Measurements from ENCODE around the gene CAV1.

Gene CAV1

GRCh38 chr7:116510795-116511194, 14.0 kb upstream of the CAV1 start:
- H3K9ac ChIP-seq (ENCODE audit: low read length) = no peak overlapping the region
- no peaks in the 10 kb centered on the region for H3K9me3 ChIP-seq (ENCODE audit: control insufficient read depth, low read length)
- no peaks in the 10 kb centered on the region for H3K4me1 ChIP-seq (ENCODE audit: control insufficient read depth, insufficient read depth, low read length)
- no peak overlapping the region for H3K4me3 ChIP-seq (ENCODE audit: low read length)
- H3K36me3 ChIP-seq (ENCODE audit: control insufficient read depth, insufficient read depth, low read length) = no peaks in the 10 kb centered on the region
- peaks cover 11% of the 10 kb centered on the region for H3K27me3 ChIP-seq (ENCODE audit: control insufficient read depth, insufficient read depth, low read length)

DNA sequence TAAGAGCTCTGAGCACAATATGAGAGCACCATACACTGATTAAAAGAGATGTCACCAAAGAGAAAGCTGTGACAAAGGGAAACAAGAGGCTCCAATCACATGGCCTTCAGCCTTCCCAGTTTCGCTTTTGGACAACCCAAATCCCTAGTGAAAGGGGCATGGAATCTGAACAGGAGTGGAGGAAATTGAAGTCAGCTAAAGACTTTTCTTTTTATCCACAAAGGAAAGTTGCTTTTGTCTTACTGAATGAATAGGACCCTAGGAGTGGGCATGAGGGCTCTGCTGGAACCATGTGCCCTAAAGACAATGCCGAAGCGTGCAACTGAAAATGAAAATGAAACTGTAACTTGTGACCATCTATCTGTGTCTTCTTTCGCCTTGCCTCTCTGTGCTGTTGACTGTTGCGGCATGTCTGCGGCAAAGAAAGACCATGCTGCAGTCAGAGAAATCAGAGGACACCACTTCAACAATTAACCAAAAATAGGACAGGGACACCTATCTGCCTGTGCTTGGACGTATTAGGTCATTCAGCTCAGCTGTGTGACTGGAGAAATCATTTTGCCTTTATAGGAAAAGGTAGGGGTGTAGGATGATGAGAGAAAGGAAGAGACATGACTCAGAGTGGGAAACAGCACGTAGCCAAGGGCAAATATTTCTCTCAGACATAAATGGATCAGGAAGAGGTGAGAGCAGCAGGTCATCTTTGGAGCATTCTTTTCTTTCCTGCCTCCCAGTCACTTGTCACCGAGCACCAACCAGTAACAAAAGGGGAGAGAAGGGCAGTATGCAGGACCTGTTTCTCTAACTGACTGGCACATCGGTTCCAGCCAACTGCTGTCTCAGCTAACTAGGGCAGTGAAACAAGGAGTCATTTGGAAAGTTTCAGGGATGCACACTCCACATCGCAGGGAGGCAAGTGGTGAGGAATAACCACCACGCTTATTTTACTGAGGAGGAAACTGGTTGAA, 13.0 kb upstream of the CAV1 start:
- Histone ChIP-seq H3K27me3 (ENCODE audit: control insufficient read depth, insufficient read depth, low read length) (peaks cover 11% of the 10 kb centered on the region), H3K4me3 (ENCODE audit: low read length) (peak overlapping the region; percentile 20), H3K36me3 (ENCODE audit: control insufficient read depth, insufficient read depth, low read length) (no peaks in the 10 kb centered on the region), H3K9ac (ENCODE audit: low read length) (no peak overlapping the region), H3K9me3 (ENCODE audit: control insufficient read depth, low read length) (no peaks in the 10 kb centered on the region), H3K4me1 (ENCODE audit: control insufficient read depth, insufficient read depth, low read length) (no peaks in the 10 kb centered on the region)

DNA sequence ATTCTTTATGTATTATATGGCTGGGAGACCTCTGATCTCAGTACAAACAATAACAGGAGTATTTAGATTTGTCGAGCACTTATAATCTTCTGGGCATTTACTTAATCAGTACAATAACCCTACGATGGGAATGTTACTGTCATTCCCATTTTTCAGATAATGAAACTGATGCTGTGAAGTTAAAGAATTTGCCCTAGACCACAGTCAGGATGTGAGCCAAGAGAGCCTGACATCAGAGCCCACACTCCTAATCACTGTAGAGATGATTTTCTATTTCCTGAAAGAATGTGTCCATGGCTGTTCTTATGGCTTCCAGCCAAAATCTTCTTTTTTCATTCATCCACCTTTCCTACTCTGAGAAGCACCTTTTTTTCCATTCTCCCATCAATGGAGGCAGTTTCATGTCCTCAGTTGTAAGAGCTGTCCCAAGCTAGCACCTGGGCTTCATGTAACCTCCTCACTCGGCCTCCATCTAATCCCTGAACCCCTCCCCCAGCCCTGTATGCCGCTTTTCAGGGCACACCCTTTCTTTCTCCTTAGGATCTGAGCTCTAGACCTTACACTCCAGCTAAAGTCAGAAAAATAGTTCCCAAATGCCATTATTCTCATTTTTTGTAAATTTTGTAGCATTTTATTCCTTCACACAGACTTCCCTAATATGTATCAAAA, 12.2 kb upstream of the CAV1 start:
- Histone ChIP-seq H3K27me3 (ENCODE audit: control insufficient read depth, insufficient read depth, low read length) (peaks cover 11% of the 10 kb centered on the region), H3K9me3 (ENCODE audit: control insufficient read depth, low read length) (no peaks in the 10 kb centered on the region), H3K36me3 (ENCODE audit: control insufficient read depth, insufficient read depth, low read length) (no peaks in the 10 kb centered on the region), H3K4me3 (ENCODE audit: low read length) (no peak overlapping the region), H3K4me1 (ENCODE audit: control insufficient read depth, insufficient read depth, low read length) (no peaks in the 10 kb centered on the region), H3K9ac (ENCODE audit: low read length) (no peak overlapping the region)

DNA sequence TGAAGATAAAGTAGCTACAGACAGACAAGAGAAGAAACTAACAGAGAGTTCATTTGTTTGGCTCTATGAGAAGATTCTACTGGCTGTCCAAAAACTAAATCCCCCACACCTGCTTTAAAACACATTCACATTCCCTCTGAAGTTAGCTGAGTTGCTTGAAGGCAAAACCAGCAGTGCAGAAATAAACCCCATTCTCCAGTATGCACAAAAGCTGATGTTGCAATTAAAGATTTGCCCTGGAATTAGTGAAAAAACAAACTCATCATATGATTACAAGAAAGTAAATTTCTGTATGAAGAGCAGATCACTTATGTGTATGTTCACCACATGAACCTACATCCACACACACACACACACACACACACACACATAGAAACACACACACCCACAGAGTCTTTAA, 9.3 kb upstream of the CAV1 start:
- Histone ChIP-seq H3K9me3 (ENCODE audit: control insufficient read depth, low read length) (no peaks in the 10 kb centered on the region), H3K36me3 (ENCODE audit: control insufficient read depth, insufficient read depth, low read length) (no peaks in the 10 kb centered on the region), H3K4me1 (ENCODE audit: control insufficient read depth, insufficient read depth, low read length) (no peaks in the 10 kb centered on the region), H3K9ac (ENCODE audit: low read length) (no peak overlapping the region), H3K4me3 (ENCODE audit: low read length) (no peak overlapping the region), H3K27me3 (ENCODE audit: control insufficient read depth, insufficient read depth, low read length) (peaks cover 11% of the 10 kb centered on the region)

DNA sequence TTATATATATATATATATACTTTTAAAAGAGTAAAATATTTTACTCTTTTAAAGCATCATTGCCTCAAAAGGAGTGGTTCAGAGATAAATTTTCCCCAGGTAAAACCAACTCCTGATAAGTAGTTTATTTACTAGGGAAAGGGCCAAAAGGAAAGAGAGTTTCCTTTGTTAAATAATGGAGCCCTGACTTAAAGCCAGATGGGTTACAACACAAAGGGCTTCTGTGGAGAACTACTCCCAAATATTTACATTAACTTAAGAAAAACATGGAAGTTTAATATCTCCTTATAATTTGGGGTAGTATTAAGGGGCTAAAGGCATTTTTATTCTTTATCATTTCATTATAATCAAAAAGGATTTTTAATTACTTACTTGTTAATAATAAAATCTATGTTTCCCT, 8.5 kb upstream of the CAV1 start:
- Histone ChIP-seq H3K9me3 (ENCODE audit: control insufficient read depth, low read length) (no peaks in the 10 kb centered on the region), H3K4me1 (ENCODE audit: control insufficient read depth, insufficient read depth, low read length) (no peaks in the 10 kb centered on the region), H3K27me3 (ENCODE audit: control insufficient read depth, insufficient read depth, low read length) (peaks cover 11% of the 10 kb centered on the region), H3K36me3 (ENCODE audit: control insufficient read depth, insufficient read depth, low read length) (no peaks in the 10 kb centered on the region), H3K4me3 (ENCODE audit: low read length) (no peak overlapping the region), H3K9ac (ENCODE audit: low read length) (no peak overlapping the region)

DNA sequence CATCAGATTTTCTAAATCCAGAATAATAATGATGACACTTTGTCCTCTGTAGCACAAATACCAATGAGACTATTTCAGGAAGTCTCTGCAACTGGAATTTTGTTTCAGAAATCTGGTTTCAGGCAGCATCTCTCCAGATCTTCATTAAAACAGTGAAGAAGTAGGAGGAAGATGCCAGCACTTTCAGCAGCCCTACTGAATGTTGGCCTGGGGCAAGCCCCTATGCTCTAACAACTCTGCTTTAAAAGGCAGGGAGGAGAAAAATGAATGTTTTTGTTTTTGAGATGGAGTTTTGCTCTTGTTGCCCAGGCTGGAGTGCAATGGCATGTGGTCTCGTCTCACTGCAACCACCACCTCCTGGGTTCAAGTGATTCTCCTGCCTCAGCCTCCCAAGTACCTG, 7.2 kb upstream of the CAV1 start:
- Histone ChIP-seq H3K9me3 (ENCODE audit: control insufficient read depth, low read length) (no peaks in the 10 kb centered on the region), H3K27me3 (ENCODE audit: control insufficient read depth, insufficient read depth, low read length) (peaks cover 9% of the 10 kb centered on the region), H3K4me1 (ENCODE audit: control insufficient read depth, insufficient read depth, low read length) (no peaks in the 10 kb centered on the region), H3K4me3 (ENCODE audit: low read length) (no peak overlapping the region), H3K9ac (ENCODE audit: low read length) (no peak overlapping the region), H3K36me3 (ENCODE audit: control insufficient read depth, insufficient read depth, low read length) (no peaks in the 10 kb centered on the region)

DNA sequence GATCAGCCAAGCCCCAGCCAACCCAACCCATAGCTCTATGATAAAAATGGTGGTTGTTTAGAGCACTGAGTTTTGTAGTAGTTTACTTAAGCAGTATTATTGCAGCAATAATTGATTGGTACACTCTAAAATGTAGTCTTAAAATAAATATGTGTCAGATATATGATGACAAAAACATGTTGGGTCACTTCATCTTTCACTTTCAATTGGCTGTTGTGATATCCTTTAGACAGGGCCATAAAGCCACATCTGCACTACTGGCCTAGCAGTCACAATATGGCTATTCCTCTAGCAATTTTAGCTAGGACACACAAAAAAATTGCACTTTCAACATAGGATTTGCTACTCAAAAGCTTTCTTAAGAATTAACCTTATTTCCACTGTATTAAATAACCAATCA, 5.9 kb upstream of the CAV1 start:
- H3K9ac ChIP-seq (ENCODE audit: low read length) = no peak overlapping the region
- no peaks in the 10 kb centered on the region for H3K36me3 ChIP-seq (ENCODE audit: control insufficient read depth, insufficient read depth, low read length)
- H3K4me3 ChIP-seq (ENCODE audit: low read length) = no peak overlapping the region
- no peaks in the 10 kb centered on the region for H3K9me3 ChIP-seq (ENCODE audit: control insufficient read depth, low read length)
- no peaks in the 10 kb centered on the region for H3K4me1 ChIP-seq (ENCODE audit: control insufficient read depth, insufficient read depth, low read length)
- peaks cover 6% of the 10 kb centered on the region for H3K27me3 ChIP-seq (ENCODE audit: control insufficient read depth, insufficient read depth, low read length)

GRCh38 chr7:116521046-116521664, 3.7 kb upstream of the CAV1 start:
- Histone ChIP-seq H3K27me3 (ENCODE audit: control insufficient read depth, insufficient read depth, low read length) (peaks cover 17% of the 10 kb centered on the region), H3K9ac (ENCODE audit: low read length) (no peak overlapping the region), H3K9me3 (ENCODE audit: control insufficient read depth, low read length) (no peaks in the 10 kb centered on the region), H3K4me1 (ENCODE audit: control insufficient read depth, insufficient read depth, low read length) (peaks cover 11% of the 10 kb centered on the region), H3K36me3 (ENCODE audit: control insufficient read depth, insufficient read depth, low read length) (no peaks in the 10 kb centered on the region), H3K4me3 (ENCODE audit: low read length) (no peak overlapping the region)

DNA sequence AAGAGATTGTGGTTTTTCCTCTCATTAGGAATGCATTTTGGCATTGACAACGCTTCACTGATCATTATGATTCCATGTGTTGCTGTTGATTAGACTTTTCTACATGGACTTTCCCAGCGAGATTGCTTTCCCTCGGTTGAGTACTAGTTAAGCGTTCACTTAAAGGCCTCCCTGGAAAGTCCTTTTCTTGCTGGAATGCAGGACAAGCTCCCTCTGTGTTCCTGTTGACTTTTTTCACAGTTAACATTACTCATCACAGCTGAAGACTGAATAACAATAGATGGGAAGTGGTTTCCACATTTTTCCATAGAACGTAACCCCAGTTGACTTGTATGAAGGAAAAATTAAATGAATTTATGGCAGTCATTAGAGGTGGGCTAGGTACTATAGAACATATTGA, 2.6 kb upstream of the CAV1 start:
- Histone ChIP-seq H3K36me3 (ENCODE audit: control insufficient read depth, insufficient read depth, low read length) (no peaks in the 10 kb centered on the region), H3K4me1 (ENCODE audit: control insufficient read depth, insufficient read depth, low read length) (peaks cover 11% of the 10 kb centered on the region), H3K9ac (ENCODE audit: low read length) (no peak overlapping the region), H3K27me3 (ENCODE audit: control insufficient read depth, insufficient read depth, low read length) (peaks cover 28% of the 10 kb centered on the region), H3K4me3 (ENCODE audit: low read length) (no peak overlapping the region), H3K9me3 (ENCODE audit: control insufficient read depth, low read length) (no peaks in the 10 kb centered on the region)

GRCh38 chr7:116524221-116524608, 621 bp upstream of the CAV1 start:
- peaks cover 11% of the 10 kb centered on the region for H3K4me1 ChIP-seq (ENCODE audit: control insufficient read depth, insufficient read depth, low read length)
- H3K9ac ChIP-seq (ENCODE audit: low read length) = no peak overlapping the region
- peaks cover 38% of the 10 kb centered on the region for H3K27me3 ChIP-seq (ENCODE audit: control insufficient read depth, insufficient read depth, low read length)
- no peak overlapping the region for H3K4me3 ChIP-seq (ENCODE audit: low read length)
- no peaks in the 10 kb centered on the region for H3K9me3 ChIP-seq (ENCODE audit: control insufficient read depth, low read length)
- no peaks in the 10 kb centered on the region for H3K36me3 ChIP-seq (ENCODE audit: control insufficient read depth, insufficient read depth, low read length)

DNA sequence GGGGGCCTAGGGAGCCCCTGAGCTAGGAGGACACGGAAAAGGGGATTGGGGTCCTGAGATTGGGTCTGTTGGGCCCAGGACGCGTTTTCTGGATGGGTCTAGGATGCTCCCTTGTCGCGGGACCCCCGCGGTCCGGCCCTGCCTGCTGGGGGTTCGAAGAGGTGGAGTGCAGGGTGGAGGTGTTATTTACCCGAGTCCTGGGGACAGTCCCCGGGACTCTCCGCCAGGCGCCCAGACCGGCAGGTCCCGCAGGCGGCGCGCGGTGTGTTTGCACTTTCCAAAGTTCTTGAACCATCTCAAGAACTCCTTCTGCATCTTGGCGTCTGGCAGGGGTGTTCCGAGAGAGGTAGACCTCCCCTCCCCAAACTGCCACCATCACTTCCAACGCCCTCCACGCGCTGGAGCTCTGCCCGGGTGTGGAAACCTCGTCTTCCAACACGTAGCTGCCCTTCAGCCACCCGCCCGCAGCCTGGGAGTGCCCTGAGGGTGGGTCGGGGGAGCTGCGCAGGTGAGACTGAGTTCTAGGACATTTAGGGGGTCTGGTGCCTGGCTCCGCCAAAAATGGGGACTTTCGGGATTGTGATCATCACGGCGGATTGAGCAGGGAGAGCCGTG, 569 bp downstream of the CAV1 start:
- peak overlapping the region; percentile 74 for H3K9ac ChIP-seq (ENCODE audit: low read length)
- peaks cover 38% of the 10 kb centered on the region for H3K27me3 ChIP-seq (ENCODE audit: control insufficient read depth, insufficient read depth, low read length)
- H3K4me1 ChIP-seq (ENCODE audit: control insufficient read depth, insufficient read depth, low read length) = peaks cover 11% of the 10 kb centered on the region
- H3K36me3 ChIP-seq (ENCODE audit: control insufficient read depth, insufficient read depth, low read length) = no peaks in the 10 kb centered on the region
- no peaks in the 10 kb centered on the region for H3K9me3 ChIP-seq (ENCODE audit: control insufficient read depth, low read length)
- peak overlapping the region; percentile 68 for H3K4me3 ChIP-seq (ENCODE audit: low read length)
